Fibroblast of skin of right quadriceps (primary cell): ENCODE data around the gene KRTAP10-8.
"Not testable (repeated sequence)": the region's sequence is repeated elsewhere in the genome, so short reads cannot be mapped to it uniquely, and the experiment has no call there.

Experiments used
- DNase-seq: peaks from one replicate; pipeline ENCODE4 v3.0.0-alpha.2; 2013

The KRTAP10-8 gene

GRCh38 chr21:44612029-44612486 lies at the start of gene KRTAP10-8:
KRTAP10-8 (plus strand) TSS chr21:44612079; CDS start chr21:44612101, 22 bp downstream.
- DNase-seq = no peak

GRCh38 chr21:44564099-44564498 lies 47.8 kb upstream of the KRTAP10-8 start:
- DNase-seq = no peak

GRCh38 chr21:44564886-44565598 lies 46.8 kb upstream of the KRTAP10-8 start:
- DNase-seq = no peak

- DNase-seq = no peak
Observed at GRCh38 chr21:44566403-44566802, 45.5 kb upstream of the KRTAP10-8 start.

- DNase-seq = no peak
Observed at GRCh38 chr21:44567481-44568171, 44.3 kb upstream of the KRTAP10-8 start.

GRCh38 chr21:44568261-44568660 lies 43.6 kb upstream of the KRTAP10-8 start:
- DNase-seq = no peak

GRCh38 chr21:44568667-44569556 lies 43.0 kb upstream of the KRTAP10-8 start:
- DNase-seq = no peak

- no peak for DNase-seq
Observed at GRCh38 chr21:44569861-44570517, 41.9 kb upstream of the KRTAP10-8 start.

GRCh38 chr21:44571296-44571695 lies 40.6 kb upstream of the KRTAP10-8 start:
- no peak for DNase-seq

GRCh38 chr21:44571844-44572782 lies 39.8 kb upstream of the KRTAP10-8 start:
- DNase-seq = no peak

- no peak for DNase-seq
Observed at GRCh38 chr21:44572959-44573583, 38.8 kb upstream of the KRTAP10-8 start.

- not testable (repeated sequence) for DNase-seq
Observed at GRCh38 chr21:44573630-44574456, 38.0 kb upstream of the KRTAP10-8 start, which contains the start of gene KRTAP10-4. KRTAP10-4 (plus strand) TSS chr21:44573729; CDS start chr21:44573759, 30 bp downstream.

GRCh38 chr21:44574457-44575306 lies 37.2 kb upstream of the KRTAP10-8 start:
- DNase-seq = no peak

GRCh38 chr21:44575307-44576024 lies 36.4 kb upstream of the KRTAP10-8 start:
- no peak for DNase-seq

- no peak for DNase-seq
Observed at GRCh38 chr21:44576025-44576420, 35.9 kb upstream of the KRTAP10-8 start.

GRCh38 chr21:44578371-44579055 lies 33.4 kb upstream of the KRTAP10-8 start:
- DNase-seq = no peak

- no peak for DNase-seq
Observed at GRCh38 chr21:44579056-44579832, 32.6 kb upstream of the KRTAP10-8 start.
